ENCODE data around the gene GPATCH8. TPM values are rescaled to one million over a fixed set of nuclear protein-coding genes. Genes with fewer than 3 reads are reported as not detected.

GPATCH8 gene
- total RNA-seq, 4 donors from 2014 or later: 14.5 to 53.1 (median 31.2) TPM

- Histone ChIP-seq H3K27me3 (no peaks in the 10 kb centered on the region), H3K36me3 (peaks cover 0 to 9% (median 0%) of the 10 kb centered on the region in 4 donors), H3K9me3 (no peaks in the 10 kb centered on the region), H3K4me3 (no peak overlapping the region), H3K4me1 (peaks cover 7 to 24% (median 20%) of the 10 kb centered on the region in 4 donors), H3K27ac (no peak overlapping the region)
- WGBS, 2 donors (ENCODE audit: low coverage in 1 of 2): 40 to 79% methylated on average over 1 to 9 of the region's 9 CpGs
- DNase-seq: peak; percentile 48
- TF ChIP-seq EP300 (IDR thresholded peaks at IDR 0.05; ENCODE audit: low read depth) (no peak), POLR2AphosphoS5 (IDR thresholded peaks at IDR 0.05) (no peak), POLR2A (IDR thresholded peaks at IDR 0.05) (no peak), CTCF (IDR thresholded peaks at IDR 0.05) (no peak)
- in situ Hi-C loops (cut with MboI; ENCODE audit: low pct_ligation_motif_present in 1 of 4, low pct_unique_long_range_greater_than_20kb in 1 of 4, low sequenced_read_pairs in 3 of 4) (no loop called here), intact Hi-C loops (cut with DNase I; ENCODE audit: low total_unique reads) (no loop called here)
These were observed 154.8 kb downstream of the GPATCH8 start for GRCh38 chr17:44348234-44348987.

Small RNAs within 50 kb of the gene (small RNA-seq; reads per million reads assigned to genes)
- gene RN7SL258P: 0 reads per million in 4 donors

Other genes with a start within 250 kb of the GPATCH8 start
- gene SLC4A1, start 235.3 kb downstream of the GPATCH8 start, total RNA-seq: not detected
- 1 to 10 TPM in 2 of 4 donors, under 1 TPM in 1, not detected in 1; 0.48 to 7.6 (median 1.1) TPM for gene RUNDC3A, start 194.8 kb downstream of the GPATCH8 start, total RNA-seq
- 100 to 1,000 TPM; 136 to 154 (median 141) TPM for gene SLC25A39, start 178.6 kb downstream of the GPATCH8 start, total RNA-seq
- gene GRN, start 158.1 kb downstream of the GPATCH8 start, total RNA-seq: 1,000 to 10,000 TPM in 1 of 4 donors, 100 to 1,000 TPM in 3; 546 to 1,119 (median 694) TPM
- gene FAM171A2, start 139.6 kb downstream of the GPATCH8 start, total RNA-seq: 1 to 10 TPM in 1 of 4 donors, under 1 TPM in 2, not detected in 1; 0.14 to 7.9 (median 0.95) TPM
- gene ITGA2B, start 113.8 kb downstream of the GPATCH8 start, total RNA-seq: under 1 TPM in 2 of 4 donors, not detected in 2; 0.14 to 0.32 TPM
- gene FZD2, start 54.1 kb upstream of the GPATCH8 start, total RNA-seq: 1 to 10 TPM in 1 of 4 donors, under 1 TPM in 1, not detected in 2; 0.41 to 1.3 TPM
- gene MEIOC, start 153.1 kb upstream of the GPATCH8 start, total RNA-seq: not detected
- gene CCDC43, start 186.4 kb upstream of the GPATCH8 start, total RNA-seq: 10 to 100 TPM in 3 of 4 donors, 1 to 10 TPM in 1; 2.0 to 16.1 (median 13.8) TPM
- 1 to 10 TPM; 1.5 to 3.5 (median 2.5) TPM for gene DBF4B, start 205.3 kb upstream of the GPATCH8 start, total RNA-seq

Data from transverse colon (tissue), 4 donors.